HG03342 (cell line): Measurements from ENCODE around the gene LYZL4.

Source experiments
- ATAC-seq: cut with Tn5 transposase; IDR thresholded peaks from one replicate; pipeline ENCODE4 v1.9.1; 2021; ENCODE audit warnings: mild to moderate bottlenecking, moderate library complexity; ENCODE audit not compliant: unreplicated experiment

Gene LYZL4

DNA sequence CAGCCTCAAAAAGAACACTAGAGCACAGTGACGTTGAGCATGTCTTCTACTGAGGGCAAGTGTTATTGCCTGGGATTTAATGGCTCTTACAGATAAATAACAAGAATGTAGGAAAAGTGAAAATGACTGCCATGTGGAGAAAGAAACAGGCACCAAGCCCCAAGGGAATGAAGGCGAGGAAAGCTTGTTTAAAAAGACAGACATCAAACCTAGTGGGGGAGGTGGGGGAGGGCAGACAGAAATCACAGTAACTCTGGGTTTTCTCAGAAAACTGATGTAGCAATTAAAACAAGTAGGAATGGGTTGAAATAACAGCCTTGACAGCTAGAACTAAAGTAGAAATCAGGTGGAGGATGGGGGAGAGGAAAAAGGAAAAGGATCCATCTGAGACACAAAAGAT is 18.4 kb upstream of the LYZL4 start:
- ATAC-seq, result no peak

DNA sequence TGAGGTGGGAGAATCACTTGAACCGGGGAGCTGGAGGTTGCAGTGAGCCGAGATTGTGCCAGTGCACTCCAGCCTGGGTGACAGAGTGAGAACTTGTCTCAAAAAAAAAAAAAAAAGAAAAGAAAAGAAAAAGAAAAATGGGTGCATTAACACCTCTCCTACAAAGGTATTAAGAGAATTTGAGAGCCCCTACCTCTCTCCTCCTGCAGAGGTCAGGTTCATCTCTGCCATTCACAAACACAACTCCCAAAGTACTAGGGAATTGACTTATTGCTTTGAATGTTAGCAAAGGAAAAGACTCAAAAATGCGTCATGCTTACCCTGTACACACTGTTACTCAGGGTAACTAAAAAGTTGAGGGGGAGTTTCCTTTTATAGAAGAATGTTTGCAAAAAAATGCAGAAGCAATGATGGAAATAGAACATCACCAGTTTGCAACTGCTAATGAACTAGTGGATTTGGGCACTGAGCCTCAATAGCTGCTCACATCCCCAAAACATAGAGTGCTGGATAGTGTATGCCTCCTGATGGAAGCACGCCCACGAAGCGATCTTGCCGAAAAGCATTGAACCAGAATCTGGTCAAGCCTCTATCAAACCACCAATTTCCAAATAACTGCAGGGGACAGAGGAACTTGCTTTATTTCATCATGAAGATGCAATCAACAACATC is 15.5 kb upstream of the LYZL4 start:
- ATAC-seq, result no peak

DNA sequence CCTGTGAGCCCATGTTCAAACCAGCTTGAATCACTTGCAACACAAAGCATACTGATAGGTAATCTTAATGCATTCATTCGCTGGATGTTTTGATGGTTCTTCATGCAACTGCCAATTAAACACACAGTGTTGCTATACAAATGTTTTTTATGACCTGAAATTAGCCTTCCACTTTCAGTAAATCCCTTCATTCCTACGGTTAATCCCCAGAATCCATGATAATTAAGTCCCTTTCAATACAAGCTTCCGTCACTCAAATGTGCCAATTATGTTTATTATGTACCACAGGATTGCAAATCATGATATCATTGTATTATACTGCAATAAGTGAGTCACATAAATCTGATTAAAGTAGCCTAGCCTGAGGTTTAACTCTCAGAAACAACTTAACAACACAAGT is 14.5 kb upstream of the LYZL4 start:
- ATAC-seq, result no peak

DNA sequence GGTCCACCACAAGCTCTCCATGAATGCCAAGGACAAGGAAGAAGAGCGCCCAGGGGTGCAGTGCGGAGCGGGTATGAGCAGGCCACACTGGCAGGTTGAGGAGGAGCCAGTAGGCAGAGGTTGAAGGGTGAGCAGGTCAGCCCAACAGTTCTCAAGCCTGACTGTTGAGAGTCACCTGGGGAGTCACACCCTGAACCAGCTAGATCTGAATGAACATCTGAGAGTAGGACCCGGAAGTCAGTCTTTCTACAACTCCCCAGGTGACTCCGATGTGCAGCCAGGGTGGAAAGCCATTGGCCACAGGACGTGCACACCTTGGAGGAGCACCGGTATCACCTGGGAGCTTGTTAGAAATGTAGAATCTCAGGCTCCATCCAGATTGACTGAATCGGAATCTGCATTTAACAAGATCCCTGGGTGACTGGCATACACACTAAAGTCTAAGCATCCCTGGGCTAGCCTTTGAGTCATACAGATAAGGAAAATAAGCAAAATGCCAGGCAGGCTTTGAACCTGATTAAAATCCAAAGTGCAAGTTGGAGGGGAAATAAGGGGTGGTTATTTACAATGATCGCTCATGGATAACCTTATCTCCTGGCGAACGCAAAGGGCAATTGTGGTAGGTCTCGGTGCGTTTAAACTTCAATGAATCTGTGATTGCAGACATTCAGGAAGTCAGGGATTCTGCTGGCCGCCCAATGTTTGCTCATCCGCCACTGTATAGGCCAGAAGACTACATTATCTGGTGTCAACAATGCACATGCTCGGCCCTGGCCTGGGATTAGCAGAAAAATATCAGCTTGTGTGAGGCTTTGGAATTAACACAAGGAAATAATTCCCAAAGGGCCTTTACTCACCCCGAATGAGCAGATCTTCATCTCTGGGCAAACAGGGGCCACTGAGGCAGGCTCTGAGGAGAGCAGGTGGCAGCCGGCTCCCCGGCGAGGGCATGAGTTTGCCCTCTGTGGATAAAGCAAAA is 11.7 kb upstream of the LYZL4 start:
- ATAC-seq, result no peak

DNA sequence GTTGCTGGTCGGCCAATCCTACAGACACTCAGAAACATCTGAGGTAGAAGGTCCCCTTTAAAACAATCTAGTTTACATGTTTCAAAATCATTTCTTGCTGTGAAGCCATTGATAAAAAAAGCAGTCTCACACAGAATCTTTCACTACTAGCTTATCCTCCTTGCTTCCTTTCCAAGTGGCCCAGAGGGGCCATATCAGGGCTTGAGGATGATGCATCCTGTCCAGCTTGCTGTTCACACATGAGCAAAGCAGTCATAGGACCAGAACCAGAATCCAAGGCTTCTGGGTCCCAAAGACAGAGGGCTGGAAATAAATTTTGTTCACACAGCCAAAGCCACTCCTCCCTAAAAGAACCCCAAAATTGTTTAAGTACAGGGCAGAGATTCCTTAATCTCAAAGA is 9.2 kb upstream of the LYZL4 start:
- ATAC-seq, result no peak

DNA sequence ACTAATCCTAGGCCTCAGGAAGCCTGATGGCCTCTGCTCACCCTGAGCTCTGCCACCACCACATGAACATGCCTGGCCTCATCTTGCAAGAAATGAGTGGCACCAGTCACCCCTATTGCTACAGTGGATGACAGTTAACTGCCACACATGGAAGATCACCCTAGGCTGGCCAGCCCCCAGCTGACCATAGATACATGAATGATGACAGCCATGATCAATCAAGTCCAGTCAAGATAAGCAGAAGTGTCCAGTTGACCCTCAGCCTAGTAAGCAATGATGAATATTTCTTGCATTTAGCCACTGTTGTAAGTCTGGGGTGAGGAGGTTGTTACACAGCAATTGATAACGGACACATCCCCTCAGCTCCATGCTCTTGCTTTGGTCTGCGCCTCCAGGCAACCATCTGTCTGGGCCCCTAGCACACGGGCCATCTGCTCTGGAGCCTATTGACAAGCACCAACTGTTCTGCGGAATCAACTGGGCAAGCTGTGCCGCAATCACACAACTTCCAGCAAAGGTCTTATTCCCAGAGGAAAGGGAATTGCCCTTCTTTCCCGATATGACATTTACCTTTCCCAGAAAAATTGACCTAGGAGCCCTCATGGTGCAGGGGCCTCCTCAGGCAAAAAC is 2.2 kb upstream of the LYZL4 start:
- no peak for ATAC-seq

DNA sequence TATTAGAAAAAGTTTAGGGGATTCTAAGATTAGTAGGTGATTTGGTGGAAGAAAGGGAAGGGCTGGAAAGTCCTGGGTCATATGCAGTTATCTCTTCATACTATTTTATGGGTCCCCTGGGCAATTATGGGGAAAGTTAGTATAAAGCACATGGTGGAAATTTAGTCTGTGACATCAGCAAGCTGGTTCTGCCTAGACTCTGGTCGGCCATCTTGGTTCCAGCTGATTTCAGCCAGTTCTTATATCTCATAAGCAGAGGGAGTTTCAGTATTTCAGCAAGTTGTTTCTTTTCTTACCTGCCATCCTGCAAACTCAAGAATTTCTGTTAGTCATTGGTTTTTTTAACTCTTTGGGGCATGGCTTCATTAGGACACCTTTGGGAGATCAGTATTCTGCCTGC is 1.0 kb upstream of the LYZL4 start:
- no peak for ATAC-seq

DNA sequence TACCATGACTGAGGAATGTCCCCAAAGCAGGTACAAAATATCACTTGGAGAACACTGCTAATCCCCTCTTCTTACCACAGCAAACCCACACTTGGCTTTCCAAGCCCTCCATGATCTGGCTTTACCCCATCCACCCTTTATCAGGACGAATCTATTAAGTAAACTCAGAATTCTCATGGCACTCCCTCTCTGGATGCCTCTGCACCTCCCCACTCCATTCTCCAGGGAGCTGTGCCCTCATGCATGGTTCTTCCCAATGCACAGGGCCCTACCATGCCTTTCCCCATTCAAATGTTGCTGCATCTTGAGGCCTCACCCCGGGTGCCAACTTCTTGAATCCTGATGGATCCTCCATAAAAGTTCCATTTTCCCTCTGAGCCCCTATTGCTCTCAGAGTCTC is 2.3 kb downstream of the LYZL4 start:
- ATAC-seq, result no peak

DNA sequence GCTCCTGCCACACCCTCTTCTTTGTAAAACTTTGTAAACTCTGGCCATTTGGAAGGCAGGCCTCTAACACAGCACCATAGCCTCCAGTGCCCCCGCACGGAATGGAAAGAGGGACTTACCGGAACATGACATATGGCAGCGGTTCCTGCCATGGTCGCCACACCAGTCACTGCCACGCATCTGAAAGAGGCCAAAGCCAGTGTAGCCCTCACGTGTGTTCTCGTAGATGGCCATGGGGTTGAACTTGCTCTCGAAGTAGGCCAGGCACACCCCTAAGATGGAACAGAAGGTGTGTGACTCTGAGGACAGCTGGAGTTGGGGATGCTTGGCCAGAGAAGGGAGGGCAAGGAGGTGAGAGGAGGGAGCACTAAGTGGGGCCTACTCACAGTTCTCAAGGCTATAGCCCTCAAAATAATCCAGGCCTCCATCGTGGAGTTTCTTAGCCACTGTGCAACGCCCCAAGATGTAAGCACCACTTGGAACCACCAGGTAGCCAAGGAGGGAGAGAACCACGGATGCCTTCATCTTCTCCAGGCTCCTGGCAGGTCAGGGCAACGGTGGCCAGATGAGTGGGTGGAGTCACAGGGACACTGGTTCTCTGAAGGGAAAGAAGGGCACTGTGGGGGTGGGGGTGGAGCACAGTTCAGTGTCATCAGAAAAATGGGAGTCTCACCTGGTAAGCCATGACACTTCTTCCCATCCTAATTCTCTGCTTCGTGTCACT is 3.5 kb downstream of the LYZL4 start:
- ATAC-seq, result no peak

DNA sequence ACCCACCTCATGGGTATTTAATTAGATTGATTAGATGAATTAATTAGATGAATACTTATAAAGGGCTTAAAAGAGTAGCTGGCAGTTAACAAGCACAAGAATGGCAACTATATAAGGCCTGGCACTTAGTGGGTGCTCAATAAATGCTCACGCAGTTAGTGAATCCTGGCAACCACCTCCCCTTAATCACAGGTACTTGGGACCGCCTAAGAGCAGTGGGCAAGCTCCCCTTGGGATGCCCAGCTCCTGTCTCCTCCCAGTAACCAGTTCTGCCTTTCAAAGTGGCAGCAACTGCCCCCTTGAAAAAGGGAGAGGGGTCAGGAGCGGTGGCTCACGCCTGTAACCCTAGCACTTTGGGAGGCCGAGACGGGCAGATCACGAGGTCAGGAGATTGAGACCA is 4.6 kb downstream of the LYZL4 start:
- no peak for ATAC-seq

DNA sequence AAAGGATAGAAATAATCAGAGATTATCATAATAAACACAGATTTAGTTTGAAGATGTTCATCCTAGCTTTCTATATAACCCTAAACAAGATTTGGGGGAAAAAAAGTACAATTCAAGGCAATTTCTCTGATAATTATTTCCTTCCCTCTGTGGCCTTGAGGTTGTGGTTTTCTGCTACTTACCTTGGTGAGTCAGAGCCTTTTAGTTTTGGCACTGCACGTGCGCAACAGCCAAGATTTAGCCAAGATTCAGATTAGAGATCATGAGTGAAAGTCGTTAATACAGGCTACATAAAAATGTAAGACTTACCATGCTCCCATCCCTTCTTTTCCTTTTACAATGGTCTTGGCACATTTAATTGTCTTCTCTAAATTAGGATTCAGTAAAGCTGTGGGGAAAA is 6.7 kb downstream of the LYZL4 start:
- no peak for ATAC-seq

DNA sequence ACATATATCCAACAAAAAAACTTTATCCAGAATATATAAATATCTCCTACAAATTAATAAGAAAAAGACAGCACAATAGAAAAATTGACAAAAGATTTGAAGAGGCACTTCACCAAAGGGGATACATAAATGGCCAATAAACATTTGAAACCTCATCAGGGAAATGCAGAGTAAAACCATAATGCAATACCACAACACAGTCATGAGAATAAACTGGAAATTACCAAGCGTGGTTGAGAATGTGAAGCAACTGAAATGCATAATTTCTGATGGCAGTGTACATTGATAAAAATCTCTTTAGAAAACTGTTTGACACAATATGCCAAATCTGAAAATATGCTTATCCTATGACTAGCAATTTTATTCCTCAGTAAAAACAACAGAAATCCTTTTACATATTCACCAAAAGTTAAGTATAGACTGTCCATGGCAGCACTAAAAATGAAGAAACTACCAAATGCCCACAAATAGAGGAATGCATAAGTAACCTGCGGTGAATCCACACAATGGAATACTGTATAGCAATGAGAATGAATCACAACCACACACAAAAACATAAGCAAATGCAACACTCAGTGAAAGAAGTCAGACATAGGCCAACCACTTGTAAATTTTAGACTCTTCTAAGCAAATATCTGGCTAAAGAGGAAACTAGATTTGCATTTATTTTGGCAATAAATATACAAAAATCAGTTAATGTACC is 7.9 kb downstream of the LYZL4 start:
- no peak for ATAC-seq

DNA sequence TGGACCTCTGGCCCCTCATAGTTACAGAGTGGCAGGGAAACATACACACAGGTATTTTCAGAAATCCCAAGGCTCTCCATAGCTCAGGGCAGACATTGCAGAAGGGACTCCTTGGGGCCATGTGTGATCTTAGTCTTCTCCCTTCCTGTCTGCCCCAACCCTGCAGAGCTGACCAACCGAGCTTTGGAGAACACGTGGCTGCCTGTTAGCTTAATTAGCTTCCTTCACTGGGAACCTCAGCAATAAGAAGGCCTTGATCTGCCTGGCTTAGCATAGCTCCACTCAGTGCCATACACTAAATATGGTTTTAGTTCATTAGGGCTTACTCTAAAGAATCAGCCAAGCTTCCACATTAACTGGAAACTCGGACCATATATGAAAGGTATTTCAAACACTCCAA is 12.3 kb downstream of the LYZL4 start:
- ATAC-seq, result no peak

DNA sequence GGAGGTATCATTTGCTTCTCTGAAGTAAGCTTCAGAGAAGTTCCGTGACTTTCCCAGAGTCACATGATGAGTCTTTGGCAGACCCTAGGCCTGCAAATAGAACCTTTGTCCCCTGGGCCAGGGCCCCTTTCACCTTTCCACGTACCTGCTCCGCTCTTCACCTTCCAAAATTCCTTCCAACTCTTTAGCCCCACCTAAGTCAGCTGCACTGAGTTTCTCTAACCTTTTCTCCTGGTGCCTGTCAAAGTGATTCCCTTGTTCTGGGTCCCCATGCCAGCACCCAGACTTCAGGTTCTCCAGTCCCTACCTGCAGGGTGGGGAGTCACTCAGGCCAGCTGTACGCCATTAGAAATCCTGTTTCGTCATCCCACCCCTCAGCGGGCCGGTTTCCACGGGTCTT is 12.8 kb downstream of the LYZL4 start:
- ATAC-seq, result no peak

DNA sequence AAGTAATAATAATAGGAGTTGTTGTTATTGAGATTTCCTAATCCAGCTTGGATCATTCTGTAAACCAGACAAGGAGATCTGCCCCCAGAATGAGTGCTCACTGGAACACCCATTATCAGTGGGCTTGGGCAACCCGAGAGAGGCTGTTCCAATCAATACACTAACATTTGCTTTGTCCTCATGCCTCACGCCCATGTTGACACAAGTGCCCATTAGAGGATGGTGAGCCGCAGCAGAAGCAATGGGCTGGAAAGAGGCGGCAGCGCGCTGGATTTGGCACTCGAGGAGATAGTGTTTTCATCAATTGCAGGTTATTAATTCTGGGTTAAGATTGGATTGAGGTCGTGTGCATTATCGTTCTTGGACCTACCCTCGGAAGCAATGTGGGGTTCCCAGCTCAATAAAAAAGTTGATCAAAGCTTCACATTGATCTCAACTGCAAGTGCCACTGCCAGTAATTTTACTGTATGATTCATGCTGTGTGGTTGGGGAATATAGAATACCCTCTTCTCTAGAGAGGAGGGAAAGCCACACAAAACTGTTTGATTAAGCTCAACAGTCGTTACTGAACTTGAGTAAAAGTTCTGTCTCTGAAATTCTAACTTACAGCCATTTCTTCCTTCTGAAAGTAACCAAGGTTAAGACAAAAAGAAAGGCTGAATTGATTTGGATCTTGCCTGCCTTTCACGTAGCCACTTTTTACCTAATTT is 15.7 kb downstream of the LYZL4 start:
- no peak for ATAC-seq

DNA sequence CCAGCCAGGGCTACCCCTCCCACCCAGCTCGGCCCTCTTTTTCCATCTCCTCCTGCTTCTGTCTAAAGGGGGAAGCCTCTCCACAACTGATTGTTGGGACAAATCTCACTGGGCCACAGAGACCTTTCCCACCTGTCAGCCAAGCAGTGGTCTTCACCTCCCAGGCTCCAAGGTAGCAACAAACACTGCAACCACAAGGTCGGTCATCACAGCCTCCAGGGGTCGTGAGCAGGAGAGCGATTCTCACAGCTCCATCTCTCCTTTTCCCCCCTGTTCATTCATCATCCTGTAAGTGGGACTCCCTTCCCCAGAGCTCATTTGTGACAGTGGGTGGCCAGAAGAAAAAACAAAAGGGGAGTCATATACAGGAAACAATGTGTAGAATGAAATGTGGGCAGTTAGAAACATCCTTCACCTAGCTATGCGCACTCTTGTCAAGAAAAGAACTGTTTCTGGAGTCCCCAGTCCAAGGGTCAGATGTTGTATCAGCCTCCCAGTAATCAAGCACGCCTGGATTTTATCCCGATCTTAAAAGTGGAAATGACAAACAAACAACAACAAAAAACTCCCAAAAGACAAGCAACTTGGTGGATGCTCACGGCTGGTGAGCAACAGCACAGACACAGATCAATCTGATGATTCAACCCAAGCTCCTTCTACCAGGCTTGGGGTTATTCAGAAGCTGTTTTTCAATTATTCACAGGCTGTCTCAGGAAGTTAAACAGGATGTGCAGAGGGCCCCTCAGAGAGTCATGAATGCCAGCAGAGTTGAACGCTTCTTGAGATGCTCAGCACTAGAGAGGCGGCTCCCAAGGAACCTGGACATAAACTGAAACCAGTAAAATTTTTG is 22.4 kb downstream of the LYZL4 start:
- ATAC-seq, result no peak

DNA sequence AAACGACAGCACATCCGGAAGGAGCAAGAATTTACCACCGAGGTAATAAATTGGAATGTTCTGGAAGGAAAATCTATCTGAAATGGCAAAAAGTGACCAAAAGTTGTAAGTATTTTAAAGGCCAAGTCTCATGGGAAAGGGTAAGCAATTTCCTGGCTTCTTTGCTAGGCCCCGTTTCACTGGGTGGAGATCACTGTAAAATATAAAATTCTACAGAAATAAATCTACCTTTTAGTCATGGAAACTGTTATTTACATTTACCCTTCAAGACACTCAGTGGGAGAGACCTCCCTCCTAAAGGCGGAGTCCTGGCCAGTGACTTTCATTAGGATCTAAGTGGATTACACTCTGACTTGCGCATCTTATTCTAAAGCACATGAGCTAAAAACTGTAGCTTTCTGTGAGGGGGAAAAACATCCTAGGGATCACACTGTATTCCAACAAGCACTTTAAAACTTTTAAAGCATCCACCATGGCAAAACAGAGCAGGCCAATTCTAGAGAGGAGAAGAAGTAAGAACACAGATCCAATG is 28.8 kb downstream of the LYZL4 start:
- no peak for ATAC-seq

DNA sequence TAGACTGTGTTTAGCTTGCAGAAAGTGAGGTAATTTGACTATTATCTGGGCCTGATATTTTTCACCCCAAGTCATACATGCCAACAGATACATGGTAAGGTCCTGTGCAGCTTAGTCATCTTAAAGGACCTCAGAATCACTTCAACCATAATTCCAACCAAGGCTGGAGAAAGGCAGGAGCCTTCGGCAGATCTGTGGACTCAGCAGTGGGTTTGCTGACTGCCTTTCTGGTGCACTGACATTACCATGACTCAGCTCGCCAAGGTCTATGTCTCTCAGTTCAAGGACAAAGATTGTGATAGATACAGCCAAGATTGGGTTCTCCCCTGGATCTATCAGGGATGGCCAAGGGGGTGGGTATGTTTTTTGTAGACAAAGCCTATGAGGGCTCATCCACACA is 32.7 kb downstream of the LYZL4 start:
- ATAC-seq, result no peak

DNA sequence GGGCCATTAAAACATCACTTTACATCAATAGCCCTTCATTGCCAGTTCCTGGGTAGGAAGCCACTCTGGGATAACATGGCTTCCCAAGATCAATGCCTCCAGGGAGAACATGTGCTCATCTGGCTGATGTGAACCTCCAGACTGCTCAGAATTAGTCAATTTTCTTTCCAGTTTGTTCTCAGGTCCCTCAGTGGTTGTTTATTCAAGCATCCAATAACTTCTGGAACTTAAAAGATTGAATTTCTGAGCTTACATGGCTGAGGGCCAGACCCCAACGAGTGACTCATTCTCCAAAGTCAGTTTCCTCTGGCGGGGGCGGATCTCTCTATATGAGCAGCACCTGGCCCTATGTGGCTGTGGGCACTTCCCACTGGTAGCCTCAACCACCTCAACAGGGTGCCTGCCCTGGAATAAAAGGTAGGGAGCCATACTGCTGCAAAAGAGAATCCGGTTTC is 34.0 kb downstream of the LYZL4 start:
- no peak for ATAC-seq
